GM23338 (cell line): ENCODE results near the gene TOM1L2.

Experiments used
- CREB1 ChIP-seq: fragments of 250-450 bp; sonication (Bioruptor Pico); IDR thresholded peaks from 2 replicates; pipeline ENCODE4 v1.5.0; 2020; ENCODE audit warnings: low read depth, mild to moderate bottlenecking, moderate library complexity
- CTCF ChIP-seq, 2 experiments: fragments of 200-600 bp in 1 of 2; sonication (generic) in 1 of 2; conservative IDR thresholded peaks; 2 replicates each; pipeline versions ENCODE4 v1.5.1 to v1.6.1; 2016 to 2017; ENCODE audit warnings: antibody characterized with exemption in 2 of 2, low read depth in 2 of 2, mild to moderate bottlenecking in 2 of 2, moderate library complexity in 1 of 2
- EZH2 ChIP-seq: fragments of 200-600 bp; sonication (generic); IDR thresholded peaks from one replicate; pipeline ENCODE4 v1.8.0; 2017; ENCODE audit warnings: antibody characterized with exemption, mild to moderate bottlenecking, low read depth; ENCODE audit not compliant: unreplicated experiment
- EZH2phosphoT487 ChIP-seq: fragments of 200-600 bp; sonication (generic); IDR thresholded peaks from one replicate; pipeline ENCODE4 v1.8.1; 2018; ENCODE audit warnings: antibody characterized with exemption; ENCODE audit not compliant: unreplicated experiment
- POLR2AphosphoS5 ChIP-seq: IDR thresholded peaks from 2 replicates; pipeline ENCODE4 v1.6.1; 2016; ENCODE audit warnings: antibody characterized with exemption, low read depth
- TF ChIP-seq, protein P1 (sequence below): IDR thresholded peaks from one replicate; pipeline ENCODE4 v1.6.1; 2018; ENCODE audit warnings: antibody characterized with exemption; ENCODE audit not compliant: unreplicated experiment

GRCh38 chr17:17950806-17951205 is 21.4 kb downstream of the TOM1L2 start:
- TF ChIP-seq CREB1 (no peak), CTCF (conservative IDR thresholded peaks at IDR 0.05; ENCODE audit: low read depth in 2 of 2) (peak; percentile 56 to 60), EZH2phosphoT487 (no peak), EZH2 (no peak), POLR2AphosphoS5 (no peak)
- TF ChIP-seq, protein P1, sequence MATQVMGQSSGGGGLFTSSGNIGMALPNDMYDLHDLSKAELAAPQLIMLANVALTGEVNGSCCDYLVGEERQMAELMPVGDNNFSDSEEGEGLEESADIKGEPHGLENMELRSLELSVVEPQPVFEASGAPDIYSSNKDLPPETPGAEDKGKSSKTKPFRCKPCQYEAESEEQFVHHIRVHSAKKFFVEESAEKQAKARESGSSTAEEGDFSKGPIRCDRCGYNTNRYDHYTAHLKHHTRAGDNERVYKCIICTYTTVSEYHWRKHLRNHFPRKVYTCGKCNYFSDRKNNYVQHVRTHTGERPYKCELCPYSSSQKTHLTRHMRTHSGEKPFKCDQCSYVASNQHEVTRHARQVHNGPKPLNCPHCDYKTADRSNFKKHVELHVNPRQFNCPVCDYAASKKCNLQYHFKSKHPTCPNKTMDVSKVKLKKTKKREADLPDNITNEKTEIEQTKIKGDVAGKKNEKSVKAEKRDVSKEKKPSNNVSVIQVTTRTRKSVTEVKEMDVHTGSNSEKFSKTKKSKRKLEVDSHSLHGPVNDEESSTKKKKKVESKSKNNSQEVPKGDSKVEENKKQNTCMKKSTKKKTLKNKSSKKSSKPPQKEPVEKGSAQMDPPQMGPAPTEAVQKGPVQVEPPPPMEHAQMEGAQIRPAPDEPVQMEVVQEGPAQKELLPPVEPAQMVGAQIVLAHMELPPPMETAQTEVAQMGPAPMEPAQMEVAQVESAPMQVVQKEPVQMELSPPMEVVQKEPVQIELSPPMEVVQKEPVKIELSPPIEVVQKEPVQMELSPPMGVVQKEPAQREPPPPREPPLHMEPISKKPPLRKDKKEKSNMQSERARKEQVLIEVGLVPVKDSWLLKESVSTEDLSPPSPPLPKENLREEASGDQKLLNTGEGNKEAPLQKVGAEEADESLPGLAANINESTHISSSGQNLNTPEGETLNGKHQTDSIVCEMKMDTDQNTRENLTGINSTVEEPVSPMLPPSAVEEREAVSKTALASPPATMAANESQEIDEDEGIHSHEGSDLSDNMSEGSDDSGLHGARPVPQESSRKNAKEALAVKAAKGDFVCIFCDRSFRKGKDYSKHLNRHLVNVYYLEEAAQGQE, result no peak
